Skeletal muscle satellite cell (primary cell): ENCODE measurements around the gene PLIN4.

Source experiments
- H3K27me3 ChIP-seq: 2 replicates; pipeline ENCODE4 v1.7.0; 2013; ENCODE audit warnings: low read length; ENCODE audit not compliant: control insufficient read depth, insufficient read depth
- H3K36me3 ChIP-seq: 2 replicates; pipeline ENCODE4 v1.7.0; 2013; ENCODE audit warnings: mild to moderate bottlenecking, control low read depth, low read length; ENCODE audit not compliant: insufficient read depth
- H3K4me1 ChIP-seq: 2 replicates; pipeline ENCODE4 v1.7.0; 2013; ENCODE audit warnings: low read length; ENCODE audit not compliant: control insufficient read depth, insufficient read depth
- H3K4me2 ChIP-seq: 2 replicates; pipeline ENCODE4 v1.7.0; 2013; ENCODE audit warnings: mild to moderate bottlenecking, low read length
- H3K4me3 ChIP-seq: 2 replicates; pipeline ENCODE4 v1.7.0; 2013; ENCODE audit warnings: low read length
- H3K9ac ChIP-seq: 2 replicates; pipeline ENCODE4 v1.7.0; 2013; ENCODE audit warnings: mild to moderate bottlenecking, low read depth, low read length, moderate library complexity
- H3K9me3 ChIP-seq: replicated peaks from 2 replicates; pipeline ENCODE4 v1.7.0; 2013; ENCODE audit warnings: mild to moderate bottlenecking, control low read depth, low read length

Gene PLIN4

GRCh38 chr19:4502282-4503131, 15.8 kb downstream of the PLIN4 start:
- Histone ChIP-seq H3K4me1 (peaks cover 17% of the 10 kb centered on the region), H3K4me2 (no peak overlapping the region), H3K9ac (no peak overlapping the region), H3K9me3 (no peaks in the 10 kb centered on the region), H3K36me3 (peaks cover 38% of the 10 kb centered on the region), H3K4me3 (no peak overlapping the region), H3K27me3 (no peaks in the 10 kb centered on the region)

GRCh38 chr19:4501691-4502090, 16.6 kb downstream of the PLIN4 start:
- H3K4me1 ChIP-seq = peaks cover 12% of the 10 kb centered on the region
- no peaks in the 10 kb centered on the region for H3K27me3 ChIP-seq
- H3K9me3 ChIP-seq = no peaks in the 10 kb centered on the region
- no peak overlapping the region for H3K9ac ChIP-seq
- no peak overlapping the region for H3K4me2 ChIP-seq
- no peak overlapping the region for H3K4me3 ChIP-seq
- H3K36me3 ChIP-seq = peaks cover 39% of the 10 kb centered on the region

GRCh38 chr19:4500841-4501591, 17.3 kb downstream of the PLIN4 start:
- Histone ChIP-seq H3K9ac (no peak overlapping the region), H3K27me3 (no peaks in the 10 kb centered on the region), H3K9me3 (no peaks in the 10 kb centered on the region), H3K4me1 (peaks cover 5% of the 10 kb centered on the region), H3K4me3 (no peak overlapping the region), H3K36me3 (peaks cover 42% of the 10 kb centered on the region), H3K4me2 (no peak overlapping the region)

- Histone ChIP-seq H3K4me2 (no peak overlapping the region), H3K36me3 (peaks cover 49% of the 10 kb centered on the region), H3K4me3 (no peak overlapping the region), H3K9me3 (no peaks in the 10 kb centered on the region), H3K4me1 (peaks cover 5% of the 10 kb centered on the region), H3K27me3 (no peaks in the 10 kb centered on the region), H3K9ac (no peak overlapping the region)
Measured at GRCh38 chr19:4499855-4500254, 18.4 kb downstream of the PLIN4 start.

GRCh38 chr19:4499318-4499717, 19.0 kb downstream of the PLIN4 start:
- no peak overlapping the region for H3K4me3 ChIP-seq
- H3K36me3 ChIP-seq = peaks cover 46% of the 10 kb centered on the region
- no peaks in the 10 kb centered on the region for H3K27me3 ChIP-seq
- H3K4me1 ChIP-seq = no peaks in the 10 kb centered on the region
- H3K4me2 ChIP-seq = no peak overlapping the region
- no peaks in the 10 kb centered on the region for H3K9me3 ChIP-seq
- H3K9ac ChIP-seq = no peak overlapping the region

- H3K4me2 ChIP-seq = no peak overlapping the region
- peaks cover 45% of the 10 kb centered on the region for H3K36me3 ChIP-seq
- no peaks in the 10 kb centered on the region for H3K9me3 ChIP-seq
- no peak overlapping the region for H3K4me3 ChIP-seq
- H3K27me3 ChIP-seq = no peaks in the 10 kb centered on the region
- H3K4me1 ChIP-seq = no peaks in the 10 kb centered on the region
- H3K9ac ChIP-seq = no peak overlapping the region
Measured at GRCh38 chr19:4498694-4499093, 19.6 kb downstream of the PLIN4 start.

GRCh38 chr19:4497770-4498389, 20.4 kb downstream of the PLIN4 start:
- Histone ChIP-seq H3K36me3 (peaks cover 45% of the 10 kb centered on the region), H3K4me2 (no peak overlapping the region), H3K9me3 (no peaks in the 10 kb centered on the region), H3K4me1 (no peaks in the 10 kb centered on the region), H3K27me3 (no peaks in the 10 kb centered on the region), H3K9ac (no peak overlapping the region), H3K4me3 (no peak overlapping the region)

GRCh38 chr19:4496304-4496703, 22.0 kb downstream of the PLIN4 start:
- Histone ChIP-seq H3K4me3 (no peak overlapping the region), H3K4me1 (no peaks in the 10 kb centered on the region), H3K4me2 (no peak overlapping the region), H3K27me3 (no peaks in the 10 kb centered on the region), H3K9ac (no peak overlapping the region), H3K9me3 (no peaks in the 10 kb centered on the region), H3K36me3 (peaks cover 44% of the 10 kb centered on the region)

GRCh38 chr19:4495471-4495870, 22.8 kb downstream of the PLIN4 start:
- Histone ChIP-seq H3K36me3 (peaks cover 41% of the 10 kb centered on the region), H3K4me1 (no peaks in the 10 kb centered on the region), H3K4me3 (no peak overlapping the region), H3K4me2 (no peak overlapping the region), H3K9ac (no peak overlapping the region), H3K9me3 (no peaks in the 10 kb centered on the region), H3K27me3 (no peaks in the 10 kb centered on the region)

GRCh38 chr19:4494691-4495064, 23.6 kb downstream of the PLIN4 start:
- Histone ChIP-seq H3K4me3 (no peak overlapping the region), H3K9ac (no peak overlapping the region), H3K9me3 (no peaks in the 10 kb centered on the region), H3K36me3 (peaks cover 48% of the 10 kb centered on the region), H3K4me2 (no peak overlapping the region), H3K4me1 (no peaks in the 10 kb centered on the region), H3K27me3 (no peaks in the 10 kb centered on the region)

- H3K9ac ChIP-seq = no peak overlapping the region
- H3K27me3 ChIP-seq = no peaks in the 10 kb centered on the region
- no peaks in the 10 kb centered on the region for H3K4me1 ChIP-seq
- H3K9me3 ChIP-seq = no peaks in the 10 kb centered on the region
- H3K4me2 ChIP-seq = no peak overlapping the region
- H3K4me3 ChIP-seq = no peak overlapping the region
- H3K36me3 ChIP-seq = peaks cover 50% of the 10 kb centered on the region
Measured at GRCh38 chr19:4493929-4494690, 24.2 kb downstream of the PLIN4 start.
